Esophagus muscularis mucosa (tissue), 4 donors: ENCODE results near the gene MED13L. TPM values are rescaled to one million over a fixed set of nuclear protein-coding genes. Genes with fewer than 3 reads are reported as not detected.

ENCODE experiments used
- DNase-seq: peaks from one replicate; pipeline ENCODE4 v3.0.0-alpha.2; 2017; ENCODE audit errors: extremely low spot score
- H3K27ac ChIP-seq, 4 donors: fragments of 200-600 bp; sonication (generic); replicated peaks in 1 of 4; 1 replicate in 3 of 4; 2 replicates in 1 of 4; pipeline ENCODE4 v1.5.1; 2016 to 2019; ENCODE audit warnings: mild to moderate bottlenecking in 1 of 4
- H3K27me3 ChIP-seq, 4 donors: fragments of 200-600 bp; sonication (generic); one replicate each; pipeline versions ENCODE4 v1.5.1 to v1.6.0; 2016 to 2019
- H3K36me3 ChIP-seq, 4 donors: fragments of 200-600 bp; sonication (generic); one replicate each; pipeline ENCODE4 v1.5.1; 2016 to 2019
- H3K4me1 ChIP-seq, 4 donors: fragments of 200-600 bp; sonication (generic); one replicate each; pipeline ENCODE4 v1.5.1; 2016 to 2019
- H3K4me3 ChIP-seq, 4 donors: fragments of 200-600 bp; sonication (generic); 1 replicate in 2 of 4; 2 replicates in 2 of 4; pipeline ENCODE4 v1.5.1; 2016 to 2019; ENCODE audit warnings: mild to moderate bottlenecking in 4 of 4, moderate library complexity in 1 of 4
- H3K9me3 ChIP-seq, 4 donors: fragments of 200-600 bp; sonication (generic); 1 replicate in 3 of 4; 2 replicates in 1 of 4; pipeline ENCODE4 v1.5.1; 2016 to 2019
- EP300 ChIP-seq: sonication (generic); formaldehyde crosslinking; IDR thresholded peaks from one replicate; pipeline ENCODE4 v1.6.1; 2017; ENCODE audit warnings: antibody characterized with exemption
- POLR2A ChIP-seq: fragments of 450-650 bp; IDR thresholded peaks from one replicate; pipeline ENCODE4 v1.6.1; 2017; ENCODE audit warnings: antibody characterized with exemption, moderate library complexity, mild to moderate bottlenecking, low read depth
- POLR2AphosphoS5 ChIP-seq, 2 donors: sonication (generic); formaldehyde crosslinking; IDR thresholded peaks; one replicate each; pipeline ENCODE4 v1.6.1; 2017; ENCODE audit warnings: antibody characterized with exemption in 2 of 2
- WGBS: methylation state at CpG from one replicate; pipeline ENCODE4 v1.1.5; 2018; 5-methylcytosine and 5-hydroxymethylcytosine counted together
- intact Hi-C: fragments of 100-400 bp; cut with DNase I; formaldehyde crosslinking; loops from one replicate; pipeline ENCODE4 v1.15.1; 2023
- total RNA-seq, 4 donors: library from RNA; depleted of rRNA; stranded (reverse); fragments of >200 nt; gene quantifications; one replicate each; pipeline versions ENCODE4 v1.1.0 to v1.2.1, GENCODE V29; 2016
- TF ChIP-seq, protein P1 (sequence below), 3 experiments: fragments of 200-600 bp in 2 of 3; fragments of 450-650 bp in 1 of 3; sonication (generic) in 2 of 3; IDR thresholded peaks; one replicate each; pipeline ENCODE4 v1.5.1; 2017 to 2019; ENCODE audit warnings: antibody characterized with exemption in 3 of 3, mild to moderate bottlenecking in 2 of 3, moderate library complexity in 1 of 3

MED13L gene
- total RNA-seq, 4 donors from 2014 or later, result 141 to 350 (median 175) TPM

DNA sequence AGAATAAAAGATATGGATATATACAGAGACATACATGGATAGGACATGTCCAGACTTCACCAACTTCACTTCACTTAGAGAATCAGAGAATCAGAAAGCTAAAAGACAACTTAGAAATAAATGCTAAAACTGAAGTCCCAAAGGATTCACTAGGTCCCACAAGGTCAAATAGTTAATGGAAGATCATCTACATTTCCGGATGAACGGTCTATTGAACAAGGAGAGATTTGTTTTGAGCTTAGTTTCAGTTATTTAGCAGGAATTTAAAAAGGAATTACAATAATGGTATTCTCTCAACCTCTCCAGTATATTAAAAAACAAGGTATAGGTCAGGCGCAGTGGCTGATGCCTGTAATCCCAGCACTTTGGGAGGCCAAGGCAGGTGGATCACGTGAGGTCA lies 187.0 kb downstream of the MED13L start:
- 91% methylated on average over 4 of the region's 4 CpGs for WGBS
- no peak for TF ChIP-seq POLR2AphosphoS5 (IDR thresholded peaks at IDR 0.05)
- no peak for TF ChIP-seq EP300
- TF ChIP-seq, protein P1, sequence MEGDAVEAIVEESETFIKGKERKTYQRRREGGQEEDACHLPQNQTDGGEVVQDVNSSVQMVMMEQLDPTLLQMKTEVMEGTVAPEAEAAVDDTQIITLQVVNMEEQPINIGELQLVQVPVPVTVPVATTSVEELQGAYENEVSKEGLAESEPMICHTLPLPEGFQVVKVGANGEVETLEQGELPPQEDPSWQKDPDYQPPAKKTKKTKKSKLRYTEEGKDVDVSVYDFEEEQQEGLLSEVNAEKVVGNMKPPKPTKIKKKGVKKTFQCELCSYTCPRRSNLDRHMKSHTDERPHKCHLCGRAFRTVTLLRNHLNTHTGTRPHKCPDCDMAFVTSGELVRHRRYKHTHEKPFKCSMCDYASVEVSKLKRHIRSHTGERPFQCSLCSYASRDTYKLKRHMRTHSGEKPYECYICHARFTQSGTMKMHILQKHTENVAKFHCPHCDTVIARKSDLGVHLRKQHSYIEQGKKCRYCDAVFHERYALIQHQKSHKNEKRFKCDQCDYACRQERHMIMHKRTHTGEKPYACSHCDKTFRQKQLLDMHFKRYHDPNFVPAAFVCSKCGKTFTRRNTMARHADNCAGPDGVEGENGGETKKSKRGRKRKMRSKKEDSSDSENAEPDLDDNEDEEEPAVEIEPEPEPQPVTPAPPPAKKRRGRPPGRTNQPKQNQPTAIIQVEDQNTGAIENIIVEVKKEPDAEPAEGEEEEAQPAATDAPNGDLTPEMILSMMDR (IDR thresholded peaks at IDR 0.05), result no peak
- no peak for TF ChIP-seq POLR2A
- peaks cover 4 to 13% (median 8%) of the 10 kb centered on the region in 4 donors for H3K4me1 ChIP-seq
- no peaks in the 10 kb centered on the region for H3K27me3 ChIP-seq
- no peak for DNase-seq
- H3K9me3 ChIP-seq, result no peaks in the 10 kb centered on the region
- no peak overlapping the region for H3K4me3 ChIP-seq
- H3K27ac ChIP-seq, result no peak overlapping the region
- intact Hi-C loops, result no loop called here
- H3K36me3 ChIP-seq, result peaks cover 0 to 2% (median 0%) of the 10 kb centered on the region in 4 donors

DNA sequence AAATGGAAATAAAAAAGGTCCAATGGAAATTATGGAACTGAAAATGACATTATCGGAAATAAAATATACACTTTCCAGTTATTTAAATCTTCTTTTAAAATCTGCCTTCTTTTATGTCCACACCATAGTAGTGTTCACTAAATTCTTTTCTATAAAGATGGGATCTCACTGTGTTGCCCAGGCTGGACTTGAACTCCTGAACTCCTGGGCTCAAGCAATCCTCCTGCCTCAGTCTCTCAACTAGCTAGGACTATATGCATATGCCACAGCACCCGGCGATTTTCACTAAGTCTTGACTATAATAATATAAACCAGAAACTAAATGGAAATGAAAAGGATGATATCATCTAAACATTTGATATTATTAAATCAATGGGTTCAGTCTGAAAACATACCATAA lies 188.4 kb downstream of the MED13L start:
- intact Hi-C loops, result no loop called here
- peaks cover 0 to 13% (median 7%) of the 10 kb centered on the region in 4 donors for H3K4me1 ChIP-seq
- H3K9me3 ChIP-seq, result no peaks in the 10 kb centered on the region
- 93% methylated on average over 3 of the region's 3 CpGs for WGBS
- H3K27me3 ChIP-seq, result no peaks in the 10 kb centered on the region
- no peak for TF ChIP-seq EP300
- no peak for TF ChIP-seq POLR2A
- TF ChIP-seq POLR2AphosphoS5 (IDR thresholded peaks at IDR 0.05), result no peak
- TF ChIP-seq, protein P1 (IDR thresholded peaks at IDR 0.05), result no peak
- DNase-seq, result no peak
- H3K36me3 ChIP-seq, result no peaks in the 10 kb centered on the region
- H3K4me3 ChIP-seq, result no peak overlapping the region
- no peak overlapping the region for H3K27ac ChIP-seq

DNA sequence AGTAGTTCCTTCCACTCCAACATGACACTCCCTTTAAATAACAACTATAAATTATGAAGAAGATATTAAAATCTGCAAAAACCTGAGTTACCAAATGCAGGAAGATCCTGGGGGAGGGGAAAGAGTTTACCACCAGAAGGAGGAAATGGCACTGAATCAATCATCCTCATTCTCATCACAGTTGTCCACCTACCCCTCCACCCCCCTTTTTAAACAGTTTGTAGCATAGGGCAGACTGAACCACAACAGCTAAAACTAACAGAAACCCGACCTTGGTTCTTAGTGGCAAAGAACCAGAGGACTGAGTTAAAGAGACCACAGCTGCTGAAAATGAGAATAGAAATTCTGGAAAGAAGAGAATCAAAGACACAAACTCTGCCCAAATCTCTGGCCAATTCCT lies 189.5 kb downstream of the MED13L start:
- H3K27ac ChIP-seq, result no peak overlapping the region
- peaks cover 0 to 13% (median 7%) of the 10 kb centered on the region in 4 donors for H3K4me1 ChIP-seq
- DNase-seq, result no peak
- no peaks in the 10 kb centered on the region for H3K27me3 ChIP-seq
- TF ChIP-seq EP300 (no peak), POLR2A (no peak), POLR2AphosphoS5 (IDR thresholded peaks at IDR 0.05) (no peak)
- TF ChIP-seq, protein P1 (IDR thresholded peaks at IDR 0.05), result no peak
- no peaks in the 10 kb centered on the region for H3K36me3 ChIP-seq
- intact Hi-C loops, result no loop called here
- H3K9me3 ChIP-seq, result no peaks in the 10 kb centered on the region
- no peak overlapping the region for H3K4me3 ChIP-seq
- 33% methylated on average over 1 of the region's 1 CpG for WGBS

DNA sequence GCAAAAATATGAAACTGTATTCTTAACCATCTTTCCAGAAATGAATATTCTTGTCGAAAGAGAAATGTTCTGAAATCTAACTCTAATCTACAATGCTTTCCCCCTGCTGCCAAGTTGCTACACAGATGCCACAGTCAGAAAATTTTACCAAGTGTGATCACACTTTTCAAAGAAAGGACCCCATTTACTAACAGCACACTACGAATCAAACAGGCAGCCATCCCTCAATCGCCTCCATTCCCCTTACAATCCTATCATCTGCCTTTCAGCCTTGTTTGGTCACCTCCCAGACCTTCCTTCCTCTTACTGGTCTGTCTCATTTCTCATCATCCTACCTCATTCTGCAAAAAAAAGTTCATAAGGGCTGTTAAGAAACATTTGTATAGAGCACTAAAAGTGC lies 190.1 kb downstream of the MED13L start:
- Histone ChIP-seq H3K4me1 (peaks cover 0 to 13% (median 7%) of the 10 kb centered on the region in 4 donors), H3K36me3 (no peaks in the 10 kb centered on the region), H3K27ac (no peak overlapping the region), H3K9me3 (no peaks in the 10 kb centered on the region), H3K27me3 (no peaks in the 10 kb centered on the region), H3K4me3 (no peak overlapping the region)
- intact Hi-C loops, result no loop called here
- no peak for DNase-seq
- 68% methylated on average over 3 of the region's 3 CpGs for WGBS
- no peak for TF ChIP-seq POLR2A
- no peak for TF ChIP-seq EP300
- TF ChIP-seq, protein P1 (IDR thresholded peaks at IDR 0.05), result no peak
- TF ChIP-seq POLR2AphosphoS5 (IDR thresholded peaks at IDR 0.05), result no peak

DNA sequence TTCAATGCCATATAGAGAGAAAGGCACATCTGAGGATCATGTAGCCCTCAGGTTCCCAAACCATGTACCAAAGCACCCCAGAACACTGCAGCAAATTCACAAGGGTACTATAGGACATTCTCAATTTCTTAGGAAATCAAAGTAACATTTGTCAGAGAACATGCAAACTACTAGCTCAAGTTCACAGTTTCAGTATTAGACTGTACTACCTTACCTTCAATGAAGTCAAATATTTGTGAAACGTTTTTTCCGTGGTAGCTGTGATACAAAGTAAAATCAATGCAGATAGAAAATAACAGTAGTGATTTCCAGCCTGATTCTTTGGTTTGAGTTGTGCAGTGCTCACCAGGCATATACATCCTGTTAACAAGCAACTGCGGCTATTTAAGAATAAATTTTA lies 197.1 kb downstream of the MED13L start:
- H3K36me3 ChIP-seq, result no peaks in the 10 kb centered on the region
- no peak overlapping the region for H3K27ac ChIP-seq
- TF ChIP-seq, protein P1 (IDR thresholded peaks at IDR 0.05), result no peak
- TF ChIP-seq EP300, result no peak
- no peak for TF ChIP-seq POLR2AphosphoS5 (IDR thresholded peaks at IDR 0.05)
- TF ChIP-seq POLR2A, result no peak
- H3K4me1 ChIP-seq, result peaks cover 0 to 15% (median 8%) of the 10 kb centered on the region in 4 donors
- no peak for DNase-seq
- H3K4me3 ChIP-seq, result no peak overlapping the region
- H3K27me3 ChIP-seq, result no peaks in the 10 kb centered on the region
- H3K9me3 ChIP-seq, result no peaks in the 10 kb centered on the region
- intact Hi-C loops, result no loop called here
- 89% methylated on average over 3 of the region's 3 CpGs for WGBS
